HG03025 (cell line): ENCODE results near the gene NDUFA13.
"Not testable (repeated sequence)": the region's sequence is repeated elsewhere in the genome, so short reads cannot be mapped to it uniquely, and the experiment has no call there.

Experiments
- ATAC-seq: cut with Tn5 transposase; IDR thresholded peaks from one replicate; pipeline ENCODE4 v1.9.1; 2021; ENCODE audit warnings: mild to moderate bottlenecking, moderate library complexity; ENCODE audit not compliant: unreplicated experiment, low FRiP score

NDUFA13 gene

DNA sequence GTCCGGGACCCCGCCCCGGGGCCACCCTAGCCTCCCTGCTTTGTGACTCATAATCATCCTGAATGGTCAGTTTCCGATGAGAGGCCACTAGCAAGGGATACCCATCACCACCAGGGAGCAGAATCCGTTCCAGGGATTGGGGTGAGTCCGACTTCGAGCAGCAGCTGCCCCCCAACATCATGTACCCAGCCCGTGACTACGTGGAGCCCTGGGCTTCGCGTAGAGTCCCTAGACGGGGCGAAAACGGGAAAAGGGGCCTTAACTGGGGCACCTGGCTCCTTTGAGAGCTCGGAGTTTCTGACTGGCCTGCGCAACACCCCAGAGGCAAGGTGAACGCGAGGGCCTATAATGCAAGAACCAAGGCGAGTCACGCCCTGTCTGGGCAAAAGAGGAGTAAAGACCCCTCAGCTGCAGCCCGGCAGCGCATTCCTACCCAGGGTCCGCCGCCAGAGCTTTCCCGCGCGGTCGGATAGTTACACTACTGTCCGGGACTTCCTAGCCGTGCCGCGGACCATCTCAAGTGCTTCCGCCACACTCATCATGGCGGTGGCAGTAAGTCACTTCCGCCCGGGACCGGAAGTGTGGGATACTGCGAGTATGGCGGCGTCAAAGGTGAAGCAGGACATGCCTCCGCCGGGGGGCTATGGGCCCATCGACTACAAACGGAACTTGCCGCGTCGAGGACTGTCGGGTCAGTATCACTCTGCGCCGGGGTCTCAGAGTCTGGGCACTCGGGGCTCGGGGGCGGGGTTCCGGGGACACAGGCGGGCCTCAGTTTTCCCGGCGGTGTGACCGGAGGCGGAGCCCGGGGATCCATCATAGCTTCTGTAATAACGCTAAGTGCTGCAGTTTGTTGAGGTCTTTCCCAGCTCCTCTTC lies at the start of gene NDUFA13:
TSS of gene NDUFA13 (plus strand) at position 584 of the 878 bp plus-strand sequence. CDS start at position 598, 14 bp downstream.
- peak; percentile 78 for ATAC-seq

DNA sequence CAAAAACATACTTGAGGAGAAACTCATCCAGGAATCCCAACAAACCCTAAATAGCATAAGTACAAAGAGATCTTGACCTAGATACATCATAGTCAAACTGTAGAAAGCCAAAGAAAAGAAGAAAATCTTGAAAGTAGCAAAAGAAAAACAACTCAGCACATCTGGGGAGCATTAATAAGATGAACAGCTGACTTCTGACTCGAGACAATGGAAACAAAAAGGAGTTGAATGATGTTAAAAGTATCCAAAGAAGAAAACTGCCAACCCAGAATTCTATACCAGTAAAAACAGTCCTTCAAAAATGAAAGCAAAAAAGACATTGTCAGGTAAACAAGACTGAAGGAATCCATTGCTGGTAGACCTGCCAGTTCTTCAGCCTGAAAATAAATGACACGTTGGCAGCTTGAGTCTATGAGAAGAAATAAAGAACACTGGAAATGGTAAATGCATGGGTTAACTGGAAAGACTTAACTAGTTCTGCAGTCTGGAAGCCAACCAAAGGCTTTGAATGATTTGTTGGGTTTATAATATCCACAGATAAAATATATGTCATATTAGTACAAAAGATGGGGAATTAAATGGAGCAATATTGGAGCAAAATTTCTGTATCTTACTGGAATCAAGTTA lies 47.5 kb upstream of the NDUFA13 start:
- no peak for ATAC-seq

DNA sequence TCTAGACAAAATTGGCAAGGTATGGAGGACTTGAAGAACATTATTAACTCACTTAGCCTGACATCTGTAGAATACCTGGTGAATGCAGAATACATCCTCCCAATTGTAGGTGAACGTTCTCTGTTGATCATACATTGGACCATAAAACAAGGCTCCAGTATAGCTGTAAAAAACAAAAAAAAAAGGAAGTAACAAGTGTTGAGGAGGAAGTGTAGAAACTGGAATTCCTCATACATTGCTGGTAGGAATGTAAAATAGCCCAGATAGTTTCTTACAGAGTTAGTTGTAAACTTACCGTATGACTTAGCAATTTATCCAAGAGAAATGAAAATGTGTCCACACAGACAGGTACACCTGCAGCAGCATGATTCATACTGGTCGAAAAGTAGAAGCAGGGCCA lies 45.4 kb upstream of the NDUFA13 start:
- ATAC-seq = no peak

- ATAC-seq = no peak
Measured at GRCh38 chr19:19471682-19472081, 44.3 kb upstream of the NDUFA13 start.

DNA sequence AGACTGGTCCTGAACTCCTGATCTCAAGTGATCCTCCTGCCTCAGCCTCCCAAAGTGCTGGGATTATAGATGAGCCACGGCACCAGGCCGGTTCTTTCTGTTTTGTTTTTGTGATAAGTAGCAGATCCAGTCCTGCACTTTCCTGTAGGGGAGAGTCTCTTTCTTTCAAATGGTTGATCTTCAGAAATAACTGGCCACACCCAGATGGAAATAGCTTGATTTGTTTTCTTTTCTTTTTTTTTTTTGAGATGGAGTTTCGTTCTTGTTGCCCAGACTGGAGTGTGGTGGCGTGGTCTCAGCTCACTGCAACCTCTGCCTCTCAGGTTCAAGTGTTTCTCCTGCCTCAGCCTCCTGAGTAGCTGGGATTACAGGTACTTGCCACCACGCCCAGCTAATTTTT lies 43.9 kb upstream of the NDUFA13 start:
- ATAC-seq = not testable (repeated sequence)

DNA sequence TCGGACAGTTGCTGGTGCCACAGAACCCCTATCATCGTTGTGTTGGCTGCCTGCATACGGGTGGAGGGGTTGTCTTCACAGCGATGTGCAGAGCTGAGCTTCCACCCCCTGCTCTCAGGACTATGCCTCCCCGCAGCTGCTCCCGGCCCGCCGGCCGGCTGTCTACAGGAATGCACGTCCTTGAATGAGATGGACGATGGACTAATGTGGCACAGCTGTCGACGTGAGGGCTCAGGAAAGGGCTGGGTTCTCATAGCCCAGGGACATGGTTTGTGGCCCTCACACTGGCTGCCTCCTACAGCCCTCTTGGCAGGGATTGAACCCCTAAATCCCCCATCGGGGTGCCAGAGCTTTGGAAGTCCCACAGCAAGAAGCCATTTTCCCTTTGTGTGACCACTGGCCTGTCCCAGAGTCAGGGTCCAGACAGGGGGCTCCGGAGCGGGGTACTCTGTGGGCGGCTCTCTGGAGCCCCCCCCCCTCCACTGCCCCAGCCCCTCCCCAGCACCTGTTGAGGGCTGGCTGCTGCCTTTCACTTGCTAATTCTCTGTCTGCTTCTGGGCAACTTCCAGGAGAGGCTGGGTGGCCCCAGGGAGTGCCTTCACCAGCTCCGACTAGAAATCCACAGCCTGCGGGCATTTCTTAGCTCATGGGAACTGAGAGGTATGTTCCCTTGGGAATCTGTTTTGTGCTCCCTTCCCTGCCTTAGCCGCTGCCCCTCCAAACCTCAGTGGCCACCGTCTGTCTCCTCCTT lies 40.8 kb upstream of the NDUFA13 start:
- ATAC-seq = no peak

GRCh38 chr19:19475849-19476828 lies 39.9 kb upstream of the NDUFA13 start:
- ATAC-seq = no peak

GRCh38 chr19:19477705-19478383 lies 38.2 kb upstream of the NDUFA13 start:
- ATAC-seq = no peak

DNA sequence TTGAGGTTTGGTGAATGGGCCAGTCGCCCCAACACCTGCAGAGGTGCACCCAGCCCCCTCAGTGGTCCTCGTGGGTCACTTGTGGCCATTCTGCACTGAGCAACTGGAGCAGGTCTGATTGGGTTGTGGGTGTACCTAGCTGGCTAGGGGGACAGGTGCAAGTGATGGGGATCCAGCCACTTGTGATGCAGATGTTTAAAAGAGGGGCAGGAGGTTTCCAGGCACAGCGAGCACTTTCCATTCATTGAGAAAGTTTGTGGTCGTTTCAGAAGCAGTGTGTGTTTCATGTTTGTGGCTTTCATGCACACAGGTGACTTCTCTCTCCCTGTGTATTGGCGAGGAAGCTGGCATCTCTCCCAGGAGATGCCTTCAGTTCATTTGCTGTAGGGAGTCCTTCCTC lies 35.3 kb upstream of the NDUFA13 start:
- ATAC-seq = no peak

DNA sequence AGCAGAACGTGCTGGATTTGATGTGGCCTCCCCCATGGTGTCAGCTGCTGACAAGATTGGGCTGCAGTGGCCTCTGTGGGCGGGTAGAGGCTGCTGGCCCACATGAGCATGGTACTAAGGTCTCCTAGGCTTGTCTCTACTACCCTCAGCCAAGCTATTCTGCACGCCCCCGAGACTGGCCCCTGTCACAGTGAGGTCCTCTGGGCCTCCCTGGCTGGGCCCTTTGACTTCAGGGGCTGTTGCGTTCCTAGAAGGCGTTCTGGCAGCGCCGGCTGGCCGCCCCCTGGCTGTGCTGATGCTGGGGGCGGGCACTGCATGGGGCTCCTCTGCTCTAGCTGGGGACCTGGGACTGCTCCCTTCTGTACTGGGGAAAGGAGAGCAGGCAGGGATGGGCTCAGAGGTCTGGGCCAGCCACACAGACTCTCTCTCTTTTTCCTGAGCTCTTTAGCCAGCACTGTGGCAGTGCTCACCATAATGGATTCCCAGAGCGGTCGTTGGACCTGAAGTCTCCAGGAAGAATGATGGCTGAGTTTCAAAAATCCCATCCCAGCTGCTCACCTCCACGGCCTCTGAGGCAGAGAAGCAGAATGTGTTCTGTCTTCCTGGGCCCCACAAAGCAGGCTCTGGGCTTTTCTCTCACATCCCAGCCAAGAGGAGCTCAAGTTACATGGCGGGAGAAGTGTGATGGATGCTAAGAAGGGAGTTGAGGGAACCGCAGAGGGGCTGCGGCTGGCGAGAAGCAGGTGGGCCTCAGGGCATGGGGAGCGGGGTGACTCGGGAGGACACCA lies 33.0 kb upstream of the NDUFA13 start:
- ATAC-seq = no peak

- ATAC-seq = no peak
Measured at GRCh38 chr19:19485161-19485997, 30.6 kb upstream of the NDUFA13 start.

- ATAC-seq = no peak
Measured at GRCh38 chr19:19485998-19486290, 30.1 kb upstream of the NDUFA13 start.

GRCh38 chr19:19486343-19487076 lies 29.5 kb upstream of the NDUFA13 start:
- ATAC-seq = no peak

DNA sequence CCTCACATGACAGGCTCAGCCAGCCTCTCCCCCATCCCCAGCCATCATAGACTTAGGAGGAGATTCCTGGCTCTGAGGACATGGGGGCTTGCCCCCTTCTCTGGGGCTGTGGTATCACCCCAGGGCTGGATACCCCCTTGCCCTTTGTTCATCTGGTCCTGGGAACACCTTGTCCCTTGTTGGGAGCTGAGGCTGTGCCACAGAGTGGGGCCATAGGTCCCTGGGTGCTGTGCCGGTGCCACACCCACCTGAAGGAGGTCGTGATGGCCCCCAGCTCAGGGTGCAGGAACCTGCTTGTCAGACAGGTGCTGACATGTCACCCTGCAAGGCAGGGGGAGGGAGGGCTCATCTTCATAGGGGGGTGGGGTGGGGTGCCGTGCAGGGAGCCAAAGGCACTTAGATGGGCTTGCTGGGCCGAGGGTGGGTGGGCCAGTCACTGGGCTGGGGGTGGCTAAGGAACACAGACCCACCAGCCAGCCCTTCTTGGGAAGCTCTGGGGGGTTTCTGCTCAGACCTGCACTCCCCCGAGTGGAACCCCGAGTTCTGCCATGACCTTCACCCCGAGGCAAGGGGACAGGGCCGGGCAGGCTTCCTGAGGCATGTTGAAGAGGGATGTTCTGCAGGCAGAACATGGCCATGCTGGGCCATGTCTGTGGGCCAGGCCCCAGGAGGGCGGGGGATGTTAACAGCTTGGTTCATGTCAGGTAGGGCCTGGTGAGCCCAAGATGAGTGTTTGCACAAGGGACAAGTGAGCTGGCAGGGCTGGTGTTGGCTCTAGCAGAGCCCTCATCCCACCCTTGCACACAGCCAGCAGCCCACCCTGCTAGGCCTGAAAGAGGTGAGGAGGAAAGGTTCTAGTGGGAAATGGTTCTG lies 28.7 kb upstream of the NDUFA13 start:
- no peak for ATAC-seq

DNA sequence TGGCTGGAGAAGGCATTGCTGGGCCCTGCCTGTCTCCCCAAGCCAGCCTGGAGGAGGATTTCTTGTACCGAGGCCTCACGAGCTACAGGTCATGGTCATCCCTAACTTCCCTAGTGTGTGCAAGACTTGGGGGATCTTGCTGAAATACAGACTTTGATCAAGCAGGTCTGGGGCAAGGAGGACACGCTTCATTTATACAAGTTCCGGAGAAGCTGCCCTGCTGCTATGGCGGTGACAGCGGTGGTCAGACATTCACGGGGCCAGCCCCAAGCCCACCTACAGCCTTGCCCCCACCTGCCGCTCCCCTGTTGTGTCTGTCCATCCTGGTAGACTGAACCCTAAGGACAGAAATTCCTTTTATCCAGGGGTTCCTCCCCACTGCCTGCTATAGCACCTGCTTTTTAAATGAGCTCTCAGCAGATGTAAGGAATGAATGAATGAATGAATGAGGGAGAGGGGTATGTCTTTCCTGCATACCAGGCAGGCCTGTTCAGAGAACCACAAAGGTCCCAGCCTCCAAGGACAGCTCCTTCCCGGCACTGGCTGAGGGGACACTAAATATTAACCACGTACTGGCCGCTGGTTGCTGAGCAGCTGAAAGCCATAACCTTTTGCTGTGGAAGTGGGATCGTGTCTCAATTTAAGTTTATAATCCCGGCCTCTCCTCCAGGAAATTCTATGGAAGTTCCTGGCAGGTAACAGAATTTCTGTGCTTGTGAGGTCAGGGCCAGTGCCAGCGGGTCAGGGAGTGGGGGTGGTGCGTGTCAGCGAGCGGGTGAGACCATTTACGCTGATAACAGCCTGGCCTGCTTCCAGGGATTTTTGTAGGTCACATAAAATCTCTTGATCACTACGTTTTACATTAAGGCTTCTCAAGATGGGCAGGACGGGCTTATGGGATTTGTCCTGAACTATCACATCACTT lies 27.8 kb upstream of the NDUFA13 start:
- no peak for ATAC-seq
